GM12878 (cell line): ENCODE measurements around the gene WWTR1. TPM values are rescaled to one million over a fixed set of nuclear protein-coding genes. Genes with fewer than 3 reads are reported as not detected.

Experiments used
- ATF2 ChIP-seq: IDR thresholded peaks from 2 replicates; pipeline ENCODE4 v1.6.1; 2012; ENCODE audit warnings: low read length, inconsistent platforms
- ATF7 ChIP-seq: fragments of 450-650 bp; IDR thresholded peaks from 2 replicates; pipeline ENCODE4 v1.6.1; 2016; ENCODE audit warnings: low read depth, mild to moderate bottlenecking
- E2F4 ChIP-seq: IDR thresholded peaks from 2 replicates; pipeline ENCODE4 v1.6.1; 2012; ENCODE audit warnings: low read depth, low read length, improper control_type of control experiment
- EP300 ChIP-seq, 2 experiments: fragments of 150-350 bp in 1 of 2; IDR thresholded peaks; 2 replicates each; pipeline ENCODE4 v1.6.1; 2011 to 2012; ENCODE audit warnings: low read depth in 2 of 2, low read length in 2 of 2, borderline replicate concordance in 1 of 2, improper control_type of control experiment in 1 of 2, inconsistent platforms in 1 of 2; ENCODE audit not compliant: control insufficient read depth in 1 of 2
- MTA3 ChIP-seq: IDR thresholded peaks from 2 replicates; pipeline ENCODE4 v1.6.1; 2012; ENCODE audit warnings: low read length, inconsistent platforms, borderline replicate concordance
- MXI1 ChIP-seq: fragments of 150-350 bp; IDR thresholded peaks from 2 replicates; pipeline ENCODE4 v1.6.1; 2011; ENCODE audit warnings: low read depth, mild to moderate bottlenecking, inconsistent platforms, low read length, improper control_type of control experiment
- NBN ChIP-seq: fragments of 450-650 bp; IDR thresholded peaks from 2 replicates; pipeline ENCODE4 v1.6.1; 2016
- NFYB ChIP-seq: IDR thresholded peaks from 2 replicates; pipeline ENCODE4 v1.6.1; 2011; ENCODE audit warnings: low read depth, mild to moderate bottlenecking, low read length, improper control_type of control experiment, moderate library complexity; ENCODE audit not compliant: insufficient read depth
- PKNOX1 ChIP-seq: fragments of 450-650 bp; IDR thresholded peaks from 2 replicates; pipeline ENCODE4 v1.6.1; 2016; ENCODE audit warnings: mild to moderate bottlenecking
- SMAD1 ChIP-seq: fragments of 450-650 bp; IDR thresholded peaks from 2 replicates; pipeline ENCODE4 v1.6.1; 2018; ENCODE audit warnings: mild to moderate bottlenecking, low read depth; ENCODE audit not compliant: partially characterized antibody
- polyA plus RNA-seq, 11 experiments: library from polyadenylated mRNA; depleted of rRNA in 4 of 11; unstranded in 6 of 11; stranded (reverse) in 5 of 11; fragments of >200 nt; fragmentation: Nextera tagmentation in 4 of 11; fragmentation: Illumina TruSeq in 1 of 11; extraction: Ambion mirVana in 4 of 11; extraction: Trizol in 1 of 11; gene quantifications; 1 replicate in 1 of 11; 2 replicates in 10 of 11; pipeline versions ENCODE4 v1.2.1 to v1.2.3, GENCODE V29; 2011 to 2016; ENCODE audit warnings: inconsistent platforms in 2 of 11, missing spikeins in 2 of 11, low read depth in 1 of 11
- total RNA-seq, 4 experiments: library from RNA; depleted of rRNA in 3 of 4; stranded (reverse); fragments of >200 nt in 3 of 4; fragmentation: Illumina TruSeq in 1 of 4; extraction: Trizol in 1 of 4; gene quantifications; 2 replicates each; pipeline versions ENCODE4 v1.2.1 to v1.2.3, GENCODE V29; 2013 to 2021

Gene WWTR1
- total and polyA plus RNA-seq, 10 of the 15 experiments (the other 5 are each of a cell fraction or from before 2014, with no cell fraction given), result 2.5 to 18.5 (median 5.8) TPM

- TF ChIP-seq E2F4, result no peak
- no peak for TF ChIP-seq PKNOX1
- peak; percentile 41; the same call in 1 of the 2 replicates for TF ChIP-seq MXI1
- TF ChIP-seq ATF7, result 0 out of 2 replicates have a peak, but pooled peaks have one; percentile 42
- no peak for TF ChIP-seq NFYB
- TF ChIP-seq ATF2, result peak; percentile 12; the same call in 1 of the 2 replicates
- no peak for TF ChIP-seq MTA3
- 0 out of 4 replicates have a peak, but pooled peaks of 1 of the 2 experiments have one; percentile 17 for TF ChIP-seq EP300 (IDR thresholded peaks at IDR 0.05; ENCODE audit: borderline replicate concordance in 1 of 2, control insufficient read depth in 1 of 2, low read depth in 2 of 2, low read length in 2 of 2)
- peak; percentile 56 for TF ChIP-seq SMAD1
- peak; percentile 53 for TF ChIP-seq NBN
These were observed 76.6 kb downstream of the WWTR1 start (continued) for GRCh38 chr3:149581248-149581647.
